Measurements from ENCODE around the gene RAP1GAP. TPM values are rescaled to one million over a fixed set of nuclear protein-coding genes. Genes with fewer than 3 reads are reported as not detected.

Gene RAP1GAP
- total RNA-seq, 2 donors from 2014 or later = 29.6 to 36.3 TPM

GRCh38 chr1:21626921-21627339 is 42.2 kb downstream of the RAP1GAP start:
- Histone ChIP-seq H3K27me3 (no peaks in the 10 kb centered on the region), H3K4me3 (no peak overlapping the region), H3K36me3 (no peaks in the 10 kb centered on the region), H3K9me3 (no peaks in the 10 kb centered on the region), H3K27ac (no peak overlapping the region), H3K9ac (ENCODE audit: low read depth in 2 of 2, low read length in 2 of 2) (no peak overlapping the region), H3K4me1 (no peaks in the 10 kb centered on the region)
- no peak for TF ChIP-seq CTCF (IDR thresholded peaks at IDR 0.05)
- intact Hi-C loops (cut with DNase I) = no loop called here
- DNase-seq = no peak

DNA sequence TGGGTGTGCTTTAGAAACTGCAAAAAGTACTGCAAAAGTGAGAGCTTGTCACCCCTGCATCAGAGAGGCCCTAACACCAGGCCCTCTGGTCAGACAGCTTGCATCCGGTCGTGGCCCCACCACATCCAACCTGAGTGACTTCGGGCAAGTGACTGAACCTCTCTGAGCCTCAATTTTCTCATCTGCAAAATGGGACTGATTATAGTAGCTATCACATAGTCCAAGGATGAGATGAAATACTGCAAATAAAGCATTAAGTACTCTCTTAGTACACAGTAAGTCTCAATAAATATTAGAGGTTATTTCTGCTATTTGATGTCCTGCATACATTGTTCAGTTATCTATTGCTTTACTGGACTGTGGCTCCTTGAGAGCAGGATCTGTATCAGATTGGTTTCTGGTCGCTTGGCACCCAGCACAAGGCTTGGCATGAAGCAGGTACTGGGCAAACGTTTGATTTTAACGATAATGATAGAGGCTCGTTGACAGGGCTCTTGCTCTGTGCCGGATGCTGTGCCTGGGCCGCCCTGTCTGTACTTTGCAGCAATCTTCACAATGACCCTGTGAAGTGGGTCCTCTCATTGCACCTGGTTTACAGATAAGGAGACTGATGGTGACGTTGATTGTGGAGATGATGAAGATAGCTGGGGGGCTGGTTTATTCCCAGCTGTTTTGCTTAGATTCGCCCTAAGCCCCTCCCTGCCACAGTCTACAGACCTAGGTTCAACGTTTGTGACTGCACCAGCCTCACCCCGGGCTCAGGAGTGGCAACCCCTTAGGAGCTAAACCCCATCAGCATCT is 43.6 kb downstream of the RAP1GAP start:
- no peak for DNase-seq
- intact Hi-C loops (cut with DNase I) = no loop called here
- Histone ChIP-seq H3K27me3 (no peaks in the 10 kb centered on the region), H3K9ac (ENCODE audit: low read depth in 2 of 2, low read length in 2 of 2) (peak overlapping the region in 1 of 2 donors; percentile 12), H3K9me3 (no peaks in the 10 kb centered on the region), H3K36me3 (no peaks in the 10 kb centered on the region), H3K4me1 (no peaks in the 10 kb centered on the region), H3K27ac (no peak overlapping the region), H3K4me3 (no peak overlapping the region)
- no peak for TF ChIP-seq CTCF (IDR thresholded peaks at IDR 0.05)

- no peaks in the 10 kb centered on the region for H3K27me3 ChIP-seq
- intact Hi-C loops (cut with DNase I) = no loop called here
- no peak overlapping the region for H3K27ac ChIP-seq
- no peak for TF ChIP-seq CTCF (IDR thresholded peaks at IDR 0.05)
- no peak overlapping the region for H3K4me3 ChIP-seq
- no peaks in the 10 kb centered on the region for H3K4me1 ChIP-seq
- H3K9me3 ChIP-seq = no peaks in the 10 kb centered on the region
- peak overlapping the region in 1 of 2 donors; percentile 36 for H3K9ac ChIP-seq (ENCODE audit: low read depth in 2 of 2, low read length in 2 of 2)
- no peaks in the 10 kb centered on the region for H3K36me3 ChIP-seq
- no peak for DNase-seq
Measured at GRCh38 chr1:21624571-21625389, 44.4 kb downstream of the RAP1GAP start.

- TF ChIP-seq CTCF (IDR thresholded peaks at IDR 0.05) = no peak
- Histone ChIP-seq H3K27me3 (no peaks in the 10 kb centered on the region), H3K4me1 (no peaks in the 10 kb centered on the region), H3K36me3 (no peaks in the 10 kb centered on the region), H3K4me3 (no peak overlapping the region), H3K27ac (peak overlapping the region; percentile 55), H3K9me3 (no peaks in the 10 kb centered on the region), H3K9ac (ENCODE audit: low read depth in 2 of 2, low read length in 2 of 2) (peak overlapping the region in 1 of 2 donors; percentile 63)
- DNase-seq = peak; percentile 48
- intact Hi-C loops (cut with DNase I) = no loop called here
Measured at GRCh38 chr1:21623410-21623961, 45.7 kb downstream of the RAP1GAP start.

- Histone ChIP-seq H3K27ac (peak overlapping the region; percentile 55), H3K36me3 (no peaks in the 10 kb centered on the region), H3K4me3 (no peak overlapping the region), H3K9me3 (no peaks in the 10 kb centered on the region), H3K4me1 (no peaks in the 10 kb centered on the region), H3K27me3 (no peaks in the 10 kb centered on the region), H3K9ac (ENCODE audit: low read depth in 2 of 2, low read length in 2 of 2) (peak overlapping the region in 1 of 2 donors; percentile 63)
- peak; percentile 66 for DNase-seq
- no peak for TF ChIP-seq CTCF (IDR thresholded peaks at IDR 0.05)
- intact Hi-C loops (cut with DNase I) = no loop called here
Measured at GRCh38 chr1:21622466-21623315, 46.5 kb downstream of the RAP1GAP start.

All from colonic mucosa (tissue), 4 donors.